NCI-H526 (cell line): ENCODE results near the gene PPP1R12B.
"Not testable (repeated sequence)": the region's sequence is repeated elsewhere in the genome, so short reads cannot be mapped to it uniquely, and the experiment has no call there.

Experiments
- DNase-seq, 2 experiments: peaks; one replicate each; lab custom pipeline; 2025; lab: John Stamatoyannopoulos, UW

The PPP1R12B gene

GRCh38 chr1:202483362-202483761 is 134.9 kb downstream of the PPP1R12B start:
- not testable (repeated sequence) for DNase-seq

- DNase-seq, result not testable (repeated sequence)
These were observed 135.5 kb downstream of the PPP1R12B start for GRCh38 chr1:202484032-202484431.

DNA sequence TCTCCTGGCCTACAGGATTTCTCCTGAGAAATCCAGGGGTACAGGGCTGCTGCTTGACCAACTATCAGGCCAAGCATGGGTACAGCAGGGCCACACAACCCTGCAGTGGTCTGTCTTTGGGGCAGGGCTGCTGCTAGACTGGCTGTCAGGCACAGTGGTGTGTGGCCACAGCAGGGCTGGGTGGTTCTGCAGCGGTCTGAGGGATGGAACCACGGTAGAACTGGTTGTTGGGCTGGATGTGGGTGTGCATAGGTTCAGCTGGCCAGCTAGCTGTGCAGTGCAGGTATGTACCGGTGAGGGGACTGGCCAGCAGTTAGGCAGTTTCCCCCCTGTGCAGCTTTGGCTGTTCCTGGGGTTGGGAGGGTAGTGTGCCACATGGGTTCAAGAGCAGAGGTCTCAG is 136.3 kb downstream of the PPP1R12B start:
- not testable (repeated sequence) for DNase-seq

DNA sequence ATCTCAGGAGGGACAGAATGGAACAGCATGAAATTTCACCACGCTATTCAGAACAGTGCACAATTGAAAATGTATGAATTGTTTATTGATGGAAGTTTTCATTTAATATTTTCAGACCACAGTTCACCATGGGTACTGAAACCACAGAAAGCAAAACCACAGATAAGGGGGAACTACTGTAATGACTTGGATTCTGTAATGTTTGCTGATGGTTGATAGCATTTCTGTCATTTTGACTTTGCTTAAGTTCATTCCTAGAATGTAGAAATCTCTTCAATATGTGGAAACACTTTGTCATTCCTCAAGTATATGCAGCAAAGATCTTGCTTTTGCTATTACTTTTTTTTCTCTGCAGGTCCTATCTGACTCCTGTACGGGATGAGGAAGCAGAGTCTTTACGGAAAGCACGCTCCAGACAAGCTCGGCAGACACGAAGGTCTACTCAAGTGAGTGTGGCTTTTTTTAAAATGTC is 139.7 kb downstream of the PPP1R12B start:
- DNase-seq, result not testable (repeated sequence)

- DNase-seq, result not testable (repeated sequence)
These were observed 140.6 kb downstream of the PPP1R12B start for GRCh38 chr1:202489101-202489500.

DNA sequence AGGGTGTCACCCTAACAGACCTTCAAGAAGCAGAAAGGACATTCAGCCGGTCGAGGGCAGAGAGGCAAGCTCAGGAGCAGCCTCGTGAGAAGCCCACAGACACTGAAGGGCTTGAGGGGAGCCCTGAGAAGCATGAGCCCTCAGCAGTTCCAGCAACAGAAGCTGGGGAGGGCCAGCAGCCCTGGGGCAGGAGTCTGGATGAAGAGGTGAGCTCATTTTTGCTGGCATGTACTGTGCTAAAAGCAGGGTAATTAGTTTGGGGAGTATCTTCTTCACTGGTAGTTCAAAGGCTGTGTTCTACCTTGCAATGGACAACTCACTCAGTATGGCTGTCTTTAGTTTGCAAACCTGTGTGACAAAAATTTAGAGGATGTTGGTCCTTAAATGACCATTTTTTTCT is 144.6 kb downstream of the PPP1R12B start:
- DNase-seq, result not testable (repeated sequence)

GRCh38 chr1:202498542-202498941 is 150.0 kb downstream of the PPP1R12B start:
- no peak for DNase-seq

GRCh38 chr1:202499997-202500396 is 151.5 kb downstream of the PPP1R12B start:
- DNase-seq, result not testable (repeated sequence)

DNA sequence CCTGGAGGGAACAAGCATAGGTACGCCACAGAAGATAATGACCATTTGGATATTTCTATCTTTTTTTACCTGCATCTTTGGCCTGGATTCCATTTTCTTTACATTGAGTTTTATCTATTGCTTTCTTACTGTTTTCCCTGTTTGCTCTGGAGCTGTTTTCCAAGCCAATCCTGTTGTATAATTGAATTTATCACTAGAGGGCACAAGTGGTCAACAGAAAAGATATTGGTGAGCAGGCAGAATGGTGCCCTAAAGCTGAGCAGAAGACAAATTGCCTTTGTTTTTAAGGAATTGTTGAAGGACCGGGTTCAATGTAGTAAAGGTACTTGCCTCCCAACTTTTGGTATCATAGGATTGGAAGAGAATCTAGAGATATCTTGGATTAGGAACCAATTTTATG is 152.8 kb downstream of the PPP1R12B start:
- DNase-seq, result peak; percentile 0 to 18

- DNase-seq, result no peak
These were observed 156.9 kb downstream of the PPP1R12B start for GRCh38 chr1:202505356-202505755.

GRCh38 chr1:202505880-202506575 is 157.5 kb downstream of the PPP1R12B start:
- not testable (repeated sequence) for DNase-seq

GRCh38 chr1:202508863-202509262 is 160.4 kb downstream of the PPP1R12B start:
- DNase-seq, result not testable (repeated sequence)

DNA sequence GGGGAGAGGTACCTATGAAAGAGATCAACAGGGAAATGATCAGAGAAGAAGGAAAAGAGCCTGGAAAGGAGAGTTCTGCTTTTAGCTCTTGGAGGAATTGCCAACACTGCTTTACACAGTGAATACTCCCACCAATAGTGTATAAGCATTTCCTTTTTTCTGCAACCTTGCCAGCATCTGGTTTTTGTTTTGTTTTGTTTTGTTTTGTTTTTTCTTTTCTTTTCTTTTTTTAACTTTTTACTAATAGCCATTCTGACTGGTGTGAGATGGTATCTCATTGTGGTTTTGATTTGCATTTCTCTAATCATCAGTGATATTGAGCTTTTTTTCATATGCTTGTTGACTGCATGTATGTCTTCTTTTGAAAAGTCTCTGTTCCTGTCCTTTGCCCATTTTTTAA is 165.4 kb downstream of the PPP1R12B start:
- DNase-seq, result not testable (repeated sequence)

- no peak for DNase-seq
These were observed 168.0 kb downstream of the PPP1R12B start for GRCh38 chr1:202516434-202516877.

- DNase-seq, result not testable (repeated sequence)
These were observed 168.6 kb downstream of the PPP1R12B start for GRCh38 chr1:202517146-202517545.

- not testable (repeated sequence) for DNase-seq
These were observed 169.7 kb downstream of the PPP1R12B start for GRCh38 chr1:202518180-202518579.

GRCh38 chr1:202518905-202519304 is 170.4 kb downstream of the PPP1R12B start:
- not testable (repeated sequence) for DNase-seq

DNA sequence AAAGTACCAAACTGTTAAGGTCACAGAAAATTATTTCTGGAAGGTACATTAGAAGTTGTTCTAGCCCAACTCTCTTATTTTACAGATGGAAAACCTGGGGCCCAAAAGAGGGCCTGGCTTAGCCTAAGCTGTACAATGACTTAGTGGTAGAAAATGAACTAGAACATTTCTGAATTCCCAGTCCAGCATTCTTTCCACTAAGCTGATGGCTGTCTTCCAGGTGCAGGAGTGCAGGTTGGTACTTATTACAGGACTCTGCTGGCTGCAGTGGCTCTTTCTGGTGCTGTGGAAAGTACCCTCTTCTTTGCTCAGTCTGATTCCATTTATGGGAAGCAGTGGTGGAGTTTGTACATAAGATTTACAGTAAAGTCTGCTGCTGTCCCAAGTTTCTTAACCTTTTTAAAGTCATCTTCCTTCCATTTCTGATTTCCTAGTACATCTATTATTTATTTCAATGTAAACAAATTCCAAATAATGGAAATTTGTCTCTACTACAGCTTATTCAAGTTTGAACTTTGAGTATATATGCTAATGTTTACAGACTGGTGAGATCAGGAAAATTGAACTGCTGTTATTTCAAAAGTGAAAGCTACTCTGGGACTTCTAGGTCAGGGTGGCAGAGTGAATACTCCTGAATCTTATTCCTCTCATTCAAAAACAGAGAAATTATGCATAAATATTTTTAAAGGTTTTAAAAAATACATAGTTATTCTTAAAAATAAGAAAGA is 171.8 kb downstream of the PPP1R12B start:
- not testable (repeated sequence) for DNase-seq

DNA sequence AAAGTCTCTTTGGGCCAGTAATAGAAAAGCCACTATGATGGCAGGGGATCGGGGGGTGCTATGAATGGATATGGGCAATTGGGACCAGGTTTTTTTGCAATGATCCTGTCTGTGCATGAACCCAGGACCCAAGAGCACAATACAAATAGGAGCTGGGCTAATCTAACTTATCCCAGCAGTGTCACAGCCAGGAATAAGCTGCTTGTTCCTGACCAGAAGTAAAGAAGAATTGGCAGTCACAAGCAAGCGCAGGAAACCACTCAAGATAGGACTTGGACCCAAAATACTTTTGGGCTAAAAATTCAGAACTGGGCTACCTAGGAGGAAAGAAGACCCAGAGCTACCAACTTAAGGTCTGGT is 172.3 kb downstream of the PPP1R12B start:
- DNase-seq, result not testable (repeated sequence)

- DNase-seq, result not testable (repeated sequence)
These were observed 173.0 kb downstream of the PPP1R12B start for GRCh38 chr1:202521484-202521883.

DNA sequence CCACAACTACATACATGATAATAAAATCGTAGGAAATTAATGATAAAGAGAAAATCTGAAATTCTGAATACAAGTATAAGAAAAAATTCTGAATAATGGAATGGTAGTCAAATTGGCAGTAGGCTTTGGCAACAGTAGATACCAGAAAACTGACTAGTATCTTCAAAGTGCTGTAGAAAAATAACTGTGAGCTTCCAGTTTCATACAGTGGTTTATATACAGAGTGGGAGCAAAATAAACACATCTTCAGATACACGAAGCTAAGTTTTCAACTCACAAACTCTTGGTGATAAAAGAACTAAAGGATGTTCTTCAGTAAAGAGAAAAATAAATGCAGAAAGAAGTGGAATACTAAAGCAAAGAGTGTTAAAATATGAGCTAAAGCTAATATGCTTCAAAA is 173.4 kb downstream of the PPP1R12B start:
- no peak for DNase-seq

- DNase-seq, result not testable (repeated sequence)
These were observed 177.6 kb downstream of the PPP1R12B start for GRCh38 chr1:202526056-202526455.

DNA sequence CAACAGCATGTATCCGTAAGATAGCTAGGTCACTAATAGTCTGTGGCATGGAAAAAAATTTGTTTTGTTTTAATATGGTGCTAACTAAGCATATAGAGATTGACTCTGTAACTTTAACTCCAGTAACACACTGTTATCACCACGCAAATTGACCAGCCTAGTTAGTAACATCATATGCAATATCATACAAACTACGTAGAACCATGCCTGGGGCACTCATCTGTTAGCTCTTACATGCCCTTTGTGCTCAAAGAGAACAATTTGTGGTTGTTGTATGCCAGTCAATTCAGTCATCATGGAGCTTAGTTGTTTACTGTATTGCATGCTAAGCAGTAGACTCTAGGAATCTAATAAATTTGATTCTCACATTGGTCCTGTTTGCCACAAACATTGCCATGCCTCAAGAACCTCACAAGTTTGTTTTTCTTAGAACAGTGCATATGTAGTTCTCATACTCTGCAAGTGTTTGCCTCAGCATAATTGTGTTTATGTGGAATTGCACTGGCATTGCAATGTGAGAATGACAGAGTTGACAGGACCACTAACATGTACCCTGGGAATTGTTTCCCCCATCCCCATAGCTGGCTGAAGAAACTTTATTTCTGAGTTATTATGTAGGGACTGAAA is 179.7 kb downstream of the PPP1R12B start:
- DNase-seq, result not testable (repeated sequence)
